Measurements from ENCODE around the gene SPDYE3.
"Not testable (repeated sequence)": the region's sequence is repeated elsewhere in the genome, so short reads cannot be mapped to it uniquely, and the experiment has no call there.

Gene SPDYE3

GRCh38 chr7:100307402-100307801 lies at the start of gene SPDYE3:
Gene SPDYE3 (plus strand): TSS chr7:100307702. CDS start chr7:100307886, 184 bp downstream.
- not testable (repeated sequence) for DNase-seq (ENCODE audit: low spot score)

- DNase-seq (ENCODE audit: low spot score) = not testable (repeated sequence)
These were observed 47.5 kb upstream of the SPDYE3 start for GRCh38 chr7:100259984-100260383.

GRCh38 chr7:100262896-100263295 lies 44.6 kb upstream of the SPDYE3 start:
- not testable (repeated sequence) for DNase-seq (ENCODE audit: low spot score)

- DNase-seq (ENCODE audit: low spot score) = not testable (repeated sequence)
These were observed 43.3 kb upstream of the SPDYE3 start for GRCh38 chr7:100264223-100264622.

GRCh38 chr7:100264669-100265165 lies 42.8 kb upstream of the SPDYE3 start:
- DNase-seq (ENCODE audit: low spot score) = not testable (repeated sequence)

GRCh38 chr7:100265851-100266250 lies 41.7 kb upstream of the SPDYE3 start:
- DNase-seq (ENCODE audit: low spot score) = not testable (repeated sequence)

- DNase-seq (ENCODE audit: low spot score) = no peak
These were observed 40.7 kb upstream of the SPDYE3 start for GRCh38 chr7:100266576-100267354.

GRCh38 chr7:100267648-100268047 lies 39.9 kb upstream of the SPDYE3 start:
- no peak for DNase-seq (ENCODE audit: low spot score)

- not testable (repeated sequence) for DNase-seq (ENCODE audit: low spot score)
These were observed 38.6 kb upstream of the SPDYE3 start for GRCh38 chr7:100268882-100269281.

- not testable (repeated sequence) for DNase-seq (ENCODE audit: low spot score)
These were observed 38.0 kb upstream of the SPDYE3 start for GRCh38 chr7:100269306-100270045.

GRCh38 chr7:100270046-100270918 lies 37.2 kb upstream of the SPDYE3 start:
- DNase-seq (ENCODE audit: low spot score) = not testable (repeated sequence)

GRCh38 chr7:100270941-100271593 lies 36.4 kb upstream of the SPDYE3 start:
- not testable (repeated sequence) for DNase-seq (ENCODE audit: low spot score)

- peak; percentile 77 for DNase-seq (ENCODE audit: low spot score)
These were observed 35.6 kb upstream of the SPDYE3 start for GRCh38 chr7:100271716-100272537.

- DNase-seq (ENCODE audit: low spot score) = not testable (repeated sequence)
These were observed 35.0 kb upstream of the SPDYE3 start for GRCh38 chr7:100272538-100272902.

- no peak for DNase-seq (ENCODE audit: low spot score)
These were observed 32.4 kb upstream of the SPDYE3 start for GRCh38 chr7:100275120-100275519.

- not testable (repeated sequence) for DNase-seq (ENCODE audit: low spot score)
These were observed 31.4 kb upstream of the SPDYE3 start for GRCh38 chr7:100276126-100276525.

GRCh38 chr7:100282069-100282608 lies 25.4 kb upstream of the SPDYE3 start:
- DNase-seq (ENCODE audit: low spot score) = not testable (repeated sequence)

- not testable (repeated sequence) for DNase-seq (ENCODE audit: low spot score)
These were observed 24.4 kb upstream of the SPDYE3 start for GRCh38 chr7:100283147-100283546.

- DNase-seq (ENCODE audit: low spot score) = not testable (repeated sequence)
These were observed 20.1 kb upstream of the SPDYE3 start for GRCh38 chr7:100287191-100287969.
